Measurements from ENCODE around the gene CITED1. TPM values are rescaled to one million over a fixed set of nuclear protein-coding genes. Genes with fewer than 3 reads are reported as not detected.
A peak's percentile ranks its signal among the peaks of the same experiment; 100 is the strongest.

Gene CITED1
- total RNA-seq, 4 donors from 2014 or later = 0.45 to 1.8 (median 1.2) TPM

GRCh38 chrX:72270316-72270866 lies 35.3 kb downstream of the CITED1 start:
- WGBS = 89% methylated on average over 4 of the region's 5 CpGs
- no peak for TF ChIP-seq CTCF (IDR thresholded peaks at IDR 0.05)
- TF ChIP-seq POLR2AphosphoS5 (IDR thresholded peaks at IDR 0.05) = no peak
- no peak for TF ChIP-seq POLR2A (IDR thresholded peaks at IDR 0.05; ENCODE audit: low read depth)
- H3K4me3 ChIP-seq = no peak overlapping the region
- intact Hi-C loops (cut with DNase I) = no loop called here
- peaks cover 6 to 34% (median 15%) of the 10 kb centered on the region in 4 donors for H3K4me1 ChIP-seq
- no peaks in the 10 kb centered on the region for H3K27me3 ChIP-seq
- no peaks in the 10 kb centered on the region for H3K9me3 ChIP-seq
- H3K36me3 ChIP-seq = peaks cover 17 to 84% (median 73%) of the 10 kb centered on the region in 4 donors
- peak overlapping the region in 1 of 4 donors; percentile 14 for H3K27ac ChIP-seq (replicated peaks in 1 of 4)
- no peak for DNase-seq (ENCODE audit: extremely low spot score)

GRCh38 chrX:72269671-72270251 lies 36.0 kb downstream of the CITED1 start:
- intact Hi-C loops (cut with DNase I) = no loop called here
- Histone ChIP-seq H3K27me3 (no peaks in the 10 kb centered on the region), H3K4me3 (no peak overlapping the region), H3K27ac (replicated peaks in 1 of 4) (peak overlapping the region in 2 of 4 donors; percentile 22 to 42), H3K9me3 (no peaks in the 10 kb centered on the region), H3K4me1 (peaks cover 1 to 28% (median 9%) of the 10 kb centered on the region in 4 donors), H3K36me3 (peaks cover 17 to 78% (median 68%) of the 10 kb centered on the region in 4 donors)
- TF ChIP-seq POLR2A (IDR thresholded peaks at IDR 0.05; ENCODE audit: low read depth) (no peak), POLR2AphosphoS5 (IDR thresholded peaks at IDR 0.05) (no peak), CTCF (IDR thresholded peaks at IDR 0.05) (no peak), EP300 (IDR thresholded peaks at IDR 0.05) (no peak)
- 50% methylated on average over 3 of the region's 3 CpGs for WGBS
- DNase-seq (ENCODE audit: extremely low spot score) = no peak

- intact Hi-C loops (cut with DNase I) = no loop called here
- Histone ChIP-seq H3K36me3 (peaks cover 17 to 68% (median 59%) of the 10 kb centered on the region in 4 donors), H3K27ac (replicated peaks in 1 of 4) (peak overlapping the region in 1 of 4 donors; percentile 22)
Observed at GRCh38 chrX:72268597-72269365, 36.9 kb downstream of the CITED1 start.

GRCh38 chrX:72265263-72265662 lies 40.5 kb downstream of the CITED1 start:
- WGBS = 91% methylated on average over 3 of the region's 3 CpGs
- H3K4me3 ChIP-seq = no peak overlapping the region
- H3K36me3 ChIP-seq = peaks cover 3 to 33% (median 24%) of the 10 kb centered on the region in 4 donors

More at GRCh38 chrX:72268597-72269365, 36.9 kb downstream of the CITED1 start:
- peaks cover 0 to 18% (median 2%) of the 10 kb centered on the region in 4 donors for H3K4me1 ChIP-seq
- no peak for TF ChIP-seq CTCF (IDR thresholded peaks at IDR 0.05)
- TF ChIP-seq EP300 (IDR thresholded peaks at IDR 0.05) = no peak
- no peak for TF ChIP-seq POLR2AphosphoS5 (IDR thresholded peaks at IDR 0.05)
- no peak for TF ChIP-seq POLR2A (IDR thresholded peaks at IDR 0.05; ENCODE audit: low read depth)
- no peak overlapping the region for H3K4me3 ChIP-seq
- DNase-seq (ENCODE audit: extremely low spot score) = no peak
- no peaks in the 10 kb centered on the region for H3K9me3 ChIP-seq
- H3K27me3 ChIP-seq = no peaks in the 10 kb centered on the region
- WGBS = 70% methylated on average over 2 of the region's 2 CpGs

More at GRCh38 chrX:72265263-72265662, 40.5 kb downstream of the CITED1 start:
- TF ChIP-seq EP300 (IDR thresholded peaks at IDR 0.05) (no peak), POLR2A (IDR thresholded peaks at IDR 0.05; ENCODE audit: low read depth) (no peak), POLR2AphosphoS5 (IDR thresholded peaks at IDR 0.05) (no peak), CTCF (IDR thresholded peaks at IDR 0.05) (no peak)
- no peak overlapping the region for H3K27ac ChIP-seq (replicated peaks in 1 of 4)
- H3K9me3 ChIP-seq = no peaks in the 10 kb centered on the region
- intact Hi-C loops (cut with DNase I) = no loop called here
- H3K4me1 ChIP-seq = no peaks in the 10 kb centered on the region
- no peaks in the 10 kb centered on the region for H3K27me3 ChIP-seq
- no peak for DNase-seq (ENCODE audit: extremely low spot score)
